ENCODE results near the gene GYG2.
A peak's percentile ranks its signal among the peaks of the same experiment; 100 is the strongest.

The GYG2 gene

GRCh38 chrX:2926664-2927275 is 98.0 kb downstream of the GYG2 start:
- H2AFZ ChIP-seq (ENCODE audit: low read length) = peak overlapping the region; percentile 8
- no peak overlapping the region for H3K4ac ChIP-seq (ENCODE audit: low read length)
- no peaks in the 10 kb centered on the region for H3K79me1 ChIP-seq (ENCODE audit: low read depth, low read length)
- H3K4me2 ChIP-seq (ENCODE audit: insufficient read depth, low read length, poor library complexity, severe bottlenecking) = no peak overlapping the region
- H2BK120ac ChIP-seq (ENCODE audit: low read depth, low read length) = no peak overlapping the region
- no CpG with 5 or more reads among the region's 15 CpGs for WGBS, 2 donors (ENCODE audit: extremely low coverage in 2 of 2, insufficient read length in 2 of 2, insufficient replicate concordance in 1 of 2)
- H3K18ac ChIP-seq (ENCODE audit: low read length) = peak overlapping the region; percentile 70
- H3K14ac ChIP-seq (ENCODE audit: low read length) = no peak overlapping the region
- peaks cover 0 to 10% of the 10 kb centered on the region in 2 donors for H3K9me3 ChIP-seq (replicated peaks in 1 of 2; ENCODE audit: control insufficient read depth in 2 of 2, insufficient read depth in 1 of 2, low read depth in 1 of 2, low read length in 2 of 2)
- H2BK15ac ChIP-seq (ENCODE audit: low read length) = no peak overlapping the region
- no peak overlapping the region for H3K23ac ChIP-seq (ENCODE audit: low read depth, low read length, poor library complexity)
- no peak for DNase-seq (ENCODE audit: low spot score)
- H2BK12ac ChIP-seq (ENCODE audit: low read length) = no peak overlapping the region
- H3K27me3 ChIP-seq (ENCODE audit: control insufficient read depth in 3 of 3, insufficient read depth in 3 of 3, low read depth in 1 of 3, low read length in 3 of 3) = peaks cover 0 to 15% (median 0%) of the 10 kb centered on the region in 3 experiments
- no peak overlapping the region for H4K8ac ChIP-seq (ENCODE audit: low read depth, low read length)
- H3K4me3 ChIP-seq (ENCODE audit: low read length in 2 of 2) = no peak overlapping the region
- H2BK5ac ChIP-seq (ENCODE audit: low read length) = no peak overlapping the region
- H4K91ac ChIP-seq (ENCODE audit: low read depth, low read length, poor library complexity) = no peak overlapping the region
- no peaks in the 10 kb centered on the region for H3K36me3 ChIP-seq (replicated peaks in 1 of 2; ENCODE audit: control insufficient read depth in 2 of 2, insufficient read depth in 2 of 2, low read length in 2 of 2)
- H2AK5ac ChIP-seq (ENCODE audit: low read depth, low read length) = peak overlapping the region; percentile 28
- peak overlapping the region; percentile 49 for H3K27ac ChIP-seq (replicated peaks; ENCODE audit: low read length)
- no peak overlapping the region for H3K9ac ChIP-seq (ENCODE audit: low read depth, low read length, poor library complexity)
- no peaks in the 10 kb centered on the region for H3K4me1 ChIP-seq (ENCODE audit: control insufficient read depth in 2 of 2, insufficient read depth in 1 of 2, low read depth in 1 of 2, low read length in 2 of 2)

DNA sequence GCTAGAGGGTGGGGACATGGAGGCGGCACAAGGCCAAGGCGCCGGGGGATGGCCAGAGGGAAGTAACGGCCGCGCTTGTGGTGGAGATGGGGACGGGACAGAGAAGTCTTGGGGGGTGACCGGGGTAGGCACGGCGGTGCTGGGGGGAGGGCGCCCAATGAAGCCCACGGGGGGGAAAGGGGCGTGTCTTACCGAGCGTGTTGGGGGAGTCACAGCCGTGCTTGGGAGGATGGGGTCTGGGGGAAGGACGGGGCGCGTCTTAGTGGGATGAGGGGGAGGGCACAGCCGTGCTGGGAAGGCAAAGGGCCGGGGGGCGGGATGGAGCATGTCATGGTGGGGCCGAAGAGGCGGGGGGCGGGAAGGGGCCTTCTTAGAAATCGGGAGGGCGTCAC is 99.5 kb downstream of the GYG2 start:
- Histone ChIP-seq H3K23ac (ENCODE audit: low read depth, low read length, poor library complexity) (peak overlapping the region; percentile 73), H2AK5ac (ENCODE audit: low read depth, low read length) (no peak overlapping the region), H2AFZ (ENCODE audit: low read length) (peak overlapping the region; percentile 95), H3K4me3 (ENCODE audit: low read length in 2 of 2) (peak overlapping the region; percentile 51 to 70), H3K18ac (ENCODE audit: low read length) (peak overlapping the region; percentile 64), H3K36me3 (replicated peaks in 1 of 2; ENCODE audit: control insufficient read depth in 2 of 2, insufficient read depth in 2 of 2, low read length in 2 of 2) (no peaks in the 10 kb centered on the region), H4K8ac (ENCODE audit: low read depth, low read length) (no peak overlapping the region), H3K14ac (ENCODE audit: low read length) (peak overlapping the region; percentile 71), H3K27me3 (ENCODE audit: control insufficient read depth in 3 of 3, insufficient read depth in 3 of 3, low read depth in 1 of 3, low read length in 3 of 3) (peaks cover 0 to 15% (median 0%) of the 10 kb centered on the region in 3 experiments), H3K9ac (ENCODE audit: low read depth, low read length, poor library complexity) (peak overlapping the region; percentile 81), H3K4me1 (ENCODE audit: control insufficient read depth in 2 of 2, insufficient read depth in 1 of 2, low read depth in 1 of 2, low read length in 2 of 2) (no peaks in the 10 kb centered on the region), H2BK5ac (ENCODE audit: low read length) (no peak overlapping the region), H2BK12ac (ENCODE audit: low read length) (no peak overlapping the region), H3K79me1 (ENCODE audit: low read depth, low read length) (no peaks in the 10 kb centered on the region), H3K4me2 (ENCODE audit: insufficient read depth, low read length, poor library complexity, severe bottlenecking) (peak overlapping the region; percentile 62), H3K9me3 (replicated peaks in 1 of 2; ENCODE audit: control insufficient read depth in 2 of 2, insufficient read depth in 1 of 2, low read depth in 1 of 2, low read length in 2 of 2) (peaks cover 0 to 10% of the 10 kb centered on the region in 2 donors), H3K27ac (replicated peaks; ENCODE audit: low read length) (peak overlapping the region; percentile 89), H4K91ac (ENCODE audit: low read depth, low read length, poor library complexity) (no peak overlapping the region), H2BK120ac (ENCODE audit: low read depth, low read length) (no peak overlapping the region), H2BK15ac (ENCODE audit: low read length) (no peak overlapping the region), H3K4ac (ENCODE audit: low read length) (no peak overlapping the region)
- DNase-seq (ENCODE audit: low spot score) = no peak
- WGBS, 2 donors (ENCODE audit: extremely low coverage in 2 of 2, insufficient read length in 2 of 2, insufficient replicate concordance in 1 of 2) = no CpG with 5 or more reads among the region's 27 CpGs

GRCh38 chrX:2928583-2929434 is 100.1 kb downstream of the GYG2 start, which contains the start of gene ARSD:
TSS of gene ARSD (minus strand) at chrX:2929339. CDS start at chrX:2929275, 64 bp downstream.
- peak within 1 kb of the TSS; percentile 95 for H2AFZ ChIP-seq (ENCODE audit: low read length)
- no peak within 1 kb of the TSS for H2BK15ac ChIP-seq (ENCODE audit: low read length)
- peak within 1 kb of the TSS; percentile 89 for H3K27ac ChIP-seq (replicated peaks; ENCODE audit: low read length)
- H3K4ac ChIP-seq (ENCODE audit: low read length) = no peak within 1 kb of the TSS
- H3K9me3 ChIP-seq (replicated peaks in 1 of 2; ENCODE audit: control insufficient read depth in 2 of 2, insufficient read depth in 1 of 2, low read depth in 1 of 2, low read length in 2 of 2) = peaks cover 0 to 10% of the 10 kb centered on the region in 2 donors
- peak within 1 kb of the TSS; percentile 81 for H3K9ac ChIP-seq (ENCODE audit: low read depth, low read length, poor library complexity)
- no peaks in the 10 kb centered on the region for H3K36me3 ChIP-seq (replicated peaks in 1 of 2; ENCODE audit: control insufficient read depth in 2 of 2, insufficient read depth in 2 of 2, low read length in 2 of 2)
- no peak within 1 kb of the TSS for H2BK120ac ChIP-seq (ENCODE audit: low read depth, low read length)
- H3K79me1 ChIP-seq (ENCODE audit: low read depth, low read length) = no peaks in the 10 kb centered on the region
- H2BK12ac ChIP-seq (ENCODE audit: low read length) = no peak within 1 kb of the TSS
- H3K23ac ChIP-seq (ENCODE audit: low read depth, low read length, poor library complexity) = peak within 1 kb of the TSS; percentile 89
- H3K18ac ChIP-seq (ENCODE audit: low read length) = peak within 1 kb of the TSS; percentile 90
- H4K8ac ChIP-seq (ENCODE audit: low read depth, low read length) = no peak within 1 kb of the TSS
- H4K91ac ChIP-seq (ENCODE audit: low read depth, low read length, poor library complexity) = no peak within 1 kb of the TSS
- peak within 1 kb of the TSS; percentile 62 for H3K4me2 ChIP-seq (ENCODE audit: insufficient read depth, low read length, poor library complexity, severe bottlenecking)
- H2AK5ac ChIP-seq (ENCODE audit: low read depth, low read length) = no peak within 1 kb of the TSS
- peaks cover 0 to 15% (median 0%) of the 10 kb centered on the region in 3 experiments for H3K27me3 ChIP-seq (ENCODE audit: control insufficient read depth in 3 of 3, insufficient read depth in 3 of 3, low read depth in 1 of 3, low read length in 3 of 3)
- peak; percentile 71 for DNase-seq (ENCODE audit: low spot score)
- H3K4me3 ChIP-seq (ENCODE audit: low read length in 2 of 2) = peak within 1 kb of the TSS; percentile 51 to 75
- no peaks in the 10 kb centered on the region for H3K4me1 ChIP-seq (ENCODE audit: control insufficient read depth in 2 of 2, insufficient read depth in 1 of 2, low read depth in 1 of 2, low read length in 2 of 2)
- no peak within 1 kb of the TSS for H3K14ac ChIP-seq (ENCODE audit: low read length)
- H2BK5ac ChIP-seq (ENCODE audit: low read length) = no peak within 1 kb of the TSS
- no CpG with 5 or more reads among the region's 84 CpGs for WGBS, 2 donors (ENCODE audit: extremely low coverage in 2 of 2, insufficient read length in 2 of 2, insufficient replicate concordance in 1 of 2)

GRCh38 chrX:2931155-2931554 is 102.4 kb downstream of the GYG2 start:
- Histone ChIP-seq H4K91ac (ENCODE audit: low read depth, low read length, poor library complexity) (no peak overlapping the region), H3K4me1 (ENCODE audit: control insufficient read depth in 2 of 2, insufficient read depth in 1 of 2, low read depth in 1 of 2, low read length in 2 of 2) (no peaks in the 10 kb centered on the region), H2BK120ac (ENCODE audit: low read depth, low read length) (no peak overlapping the region), H3K4ac (ENCODE audit: low read length) (no peak overlapping the region), H3K79me1 (ENCODE audit: low read depth, low read length) (no peaks in the 10 kb centered on the region), H3K23ac (ENCODE audit: low read depth, low read length, poor library complexity) (no peak overlapping the region), H3K9me3 (replicated peaks in 1 of 2; ENCODE audit: control insufficient read depth in 2 of 2, insufficient read depth in 1 of 2, low read depth in 1 of 2, low read length in 2 of 2) (peaks cover 0 to 10% of the 10 kb centered on the region in 2 donors), H3K9ac (ENCODE audit: low read depth, low read length, poor library complexity) (no peak overlapping the region), H3K14ac (ENCODE audit: low read length) (no peak overlapping the region), H2BK12ac (ENCODE audit: low read length) (no peak overlapping the region), H4K8ac (ENCODE audit: low read depth, low read length) (no peak overlapping the region), H3K27me3 (ENCODE audit: control insufficient read depth in 3 of 3, insufficient read depth in 3 of 3, low read depth in 1 of 3, low read length in 3 of 3) (peaks cover 0 to 15% (median 0%) of the 10 kb centered on the region in 3 experiments), H2AFZ (ENCODE audit: low read length) (no peak overlapping the region), H3K36me3 (replicated peaks in 1 of 2; ENCODE audit: control insufficient read depth in 2 of 2, insufficient read depth in 2 of 2, low read length in 2 of 2) (no peaks in the 10 kb centered on the region), H3K4me3 (ENCODE audit: low read length in 2 of 2) (no peak overlapping the region), H3K27ac (replicated peaks; ENCODE audit: low read length) (no peak overlapping the region), H3K18ac (ENCODE audit: low read length) (no peak overlapping the region), H3K4me2 (ENCODE audit: insufficient read depth, low read length, poor library complexity, severe bottlenecking) (no peak overlapping the region), H2AK5ac (ENCODE audit: low read depth, low read length) (no peak overlapping the region), H2BK5ac (ENCODE audit: low read length) (no peak overlapping the region), H2BK15ac (ENCODE audit: low read length) (no peak overlapping the region)
- DNase-seq (ENCODE audit: low spot score) = no peak
- WGBS, 2 donors (ENCODE audit: extremely low coverage in 2 of 2, insufficient read length in 2 of 2, insufficient replicate concordance in 1 of 2) = no CpG with 5 or more reads among the region's 2 CpGs

All from neuronal stem cell (in vitro differentiated cells).